CD4-positive, alpha-beta T cell treated with Interleukin-6 at 100 ng/mL for 8 hours (primary cell): Measurements from ENCODE around the gene CALM1.

ENCODE experiments used
- DNase-seq: peaks from one replicate; pipeline ENCODE4 v3.0.0-alpha.2; 2020; ENCODE audit warnings: mixed read lengths, low spot score

Gene CALM1

DNA sequence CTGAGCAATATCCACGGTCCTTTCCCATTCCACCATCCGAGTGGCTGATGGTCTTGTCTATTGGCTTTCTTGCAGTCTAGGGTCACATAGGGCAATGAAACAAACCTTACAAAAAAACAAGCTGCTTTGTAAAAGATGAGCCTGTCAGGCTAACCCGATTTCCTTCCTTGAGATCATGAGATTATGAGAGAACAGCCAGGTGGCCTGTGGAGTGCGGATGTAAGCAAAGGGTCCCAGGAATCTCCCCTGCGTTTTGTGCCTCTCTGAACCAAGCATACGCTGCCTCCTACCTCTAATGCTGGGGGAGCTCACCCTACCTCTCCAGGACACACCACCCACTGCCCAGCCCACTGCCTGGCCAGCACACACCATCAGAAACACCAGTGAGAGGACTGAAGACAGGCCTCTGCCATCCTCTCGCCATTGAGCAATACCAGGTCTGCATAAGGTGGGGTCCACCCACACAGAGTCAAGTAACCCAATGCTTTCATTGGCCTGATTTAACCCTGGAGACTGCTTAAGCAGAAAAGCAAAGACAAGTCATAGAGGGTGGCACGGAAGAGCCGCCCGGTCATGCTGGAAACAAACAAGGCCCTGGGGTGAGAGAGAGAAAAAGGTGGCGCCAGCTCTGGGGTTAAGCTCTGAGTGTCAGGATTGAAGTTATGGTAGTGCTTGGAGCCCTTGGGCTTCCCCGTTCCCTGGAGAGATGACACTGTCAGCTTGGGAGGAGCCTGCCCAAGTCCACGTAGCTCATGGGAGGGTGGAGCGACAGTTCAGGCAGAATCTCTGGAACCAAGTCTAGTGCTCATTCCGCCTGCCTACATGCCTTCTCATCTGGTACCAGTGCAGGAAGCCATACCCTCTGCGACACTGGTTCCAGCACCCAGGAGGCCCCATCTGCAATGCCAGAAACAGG is 46.6 kb downstream of the CALM1 start:
- DNase-seq = no peak

DNA sequence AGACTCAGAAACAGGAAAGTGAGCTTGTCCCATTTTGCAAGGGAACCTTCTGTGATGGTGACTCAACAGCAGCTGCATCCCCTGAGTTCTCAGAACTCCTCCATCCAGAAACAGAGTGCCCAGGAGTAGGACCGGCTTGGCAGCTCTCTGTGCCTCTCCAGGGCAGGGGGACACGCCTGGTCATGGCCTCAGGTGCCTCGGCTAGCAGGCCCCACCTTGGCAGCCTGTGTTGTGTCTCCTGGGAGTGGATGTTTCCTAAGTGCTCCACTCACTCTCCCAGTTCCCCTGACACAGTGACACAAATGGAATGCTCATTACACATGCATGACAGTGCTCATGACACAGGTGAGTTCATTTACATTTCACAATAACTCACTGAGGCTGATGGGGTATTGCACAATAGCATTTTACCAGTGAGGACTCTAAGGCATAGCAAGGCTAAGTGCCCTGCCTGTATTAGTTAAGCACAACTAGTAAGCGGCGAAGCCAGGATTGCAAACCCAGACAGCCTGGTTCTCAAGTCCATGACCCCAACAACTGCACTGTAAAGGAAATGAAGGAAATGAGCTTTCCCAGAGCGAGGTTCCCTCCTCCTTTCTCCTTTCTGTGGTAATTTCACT is 47.4 kb downstream of the CALM1 start:
- no peak for DNase-seq

DNA sequence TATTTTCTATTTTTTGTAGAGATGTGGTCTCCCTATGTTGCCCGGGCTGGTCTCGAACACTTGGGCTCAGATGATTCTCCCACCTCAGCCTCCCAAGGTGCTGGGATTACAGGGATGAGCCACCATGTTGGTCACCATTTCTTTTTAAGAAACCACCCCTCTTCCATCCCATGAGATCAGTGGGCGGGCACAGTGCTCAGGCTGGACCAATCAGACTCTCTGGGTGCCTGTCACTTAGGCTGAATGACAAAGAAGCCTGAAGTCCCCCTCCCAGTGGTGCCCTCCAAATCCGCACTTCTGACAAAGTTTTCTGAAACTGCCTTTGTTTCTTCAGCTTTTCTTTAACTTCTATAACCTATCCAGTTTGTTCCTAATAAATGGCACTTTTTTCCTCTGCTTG is 48.2 kb downstream of the CALM1 start:
- no peak for DNase-seq

DNA sequence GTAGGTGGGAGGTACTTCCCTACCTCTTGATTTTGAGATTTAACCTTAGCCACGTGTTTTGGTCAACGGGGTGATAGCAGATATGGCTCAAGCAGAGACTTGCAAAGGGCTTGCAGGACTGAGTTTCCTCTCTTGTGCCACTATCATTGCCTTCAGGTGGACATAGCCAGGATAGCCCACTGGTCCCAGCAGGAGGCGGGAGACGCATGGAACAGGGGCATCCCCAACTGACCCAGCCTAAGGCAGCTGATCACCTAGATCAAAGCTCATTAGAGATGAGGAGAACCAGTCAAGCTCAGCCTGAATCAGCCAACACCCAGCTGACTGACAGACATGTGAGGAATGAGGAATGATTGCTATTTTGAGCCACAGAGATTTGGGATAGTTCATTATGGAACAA is 49.6 kb downstream of the CALM1 start:
- DNase-seq = no peak

DNA sequence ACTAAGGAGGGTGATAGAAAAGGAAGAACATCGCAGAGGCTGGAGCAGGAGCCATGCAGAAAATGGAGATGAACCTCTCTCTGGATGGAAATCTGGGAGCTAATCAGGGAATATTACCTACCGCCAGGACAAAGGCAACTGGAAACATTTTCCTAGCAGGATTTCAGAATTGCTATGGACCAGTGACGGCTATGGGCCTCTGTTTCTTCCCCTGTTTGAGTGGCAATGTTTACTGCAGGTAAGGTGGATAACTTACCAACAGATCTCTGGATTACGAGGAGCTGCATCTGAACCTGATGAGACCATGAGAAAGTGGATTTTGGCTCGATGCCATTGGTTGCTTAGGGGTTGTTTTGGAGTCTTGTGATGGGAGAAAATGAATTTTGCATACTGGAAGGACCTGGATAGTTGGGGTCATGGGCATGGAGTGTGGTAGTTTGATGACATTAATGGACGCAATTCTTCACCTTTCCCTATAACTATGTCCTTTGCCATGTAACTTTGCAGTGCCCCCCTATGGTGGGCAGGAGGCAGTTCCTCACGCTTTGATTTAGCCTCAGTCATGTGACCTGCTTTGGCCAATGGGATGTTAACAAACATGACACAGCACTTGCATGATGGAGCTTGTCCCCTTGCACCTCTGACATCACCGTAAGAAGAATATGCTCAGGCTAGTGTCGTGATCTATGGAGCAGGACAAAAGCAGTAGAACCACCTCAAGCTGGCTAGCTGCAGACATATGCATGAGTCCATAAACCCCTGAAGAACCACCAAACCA is 51.1 kb downstream of the CALM1 start:
- no peak for DNase-seq

DNA sequence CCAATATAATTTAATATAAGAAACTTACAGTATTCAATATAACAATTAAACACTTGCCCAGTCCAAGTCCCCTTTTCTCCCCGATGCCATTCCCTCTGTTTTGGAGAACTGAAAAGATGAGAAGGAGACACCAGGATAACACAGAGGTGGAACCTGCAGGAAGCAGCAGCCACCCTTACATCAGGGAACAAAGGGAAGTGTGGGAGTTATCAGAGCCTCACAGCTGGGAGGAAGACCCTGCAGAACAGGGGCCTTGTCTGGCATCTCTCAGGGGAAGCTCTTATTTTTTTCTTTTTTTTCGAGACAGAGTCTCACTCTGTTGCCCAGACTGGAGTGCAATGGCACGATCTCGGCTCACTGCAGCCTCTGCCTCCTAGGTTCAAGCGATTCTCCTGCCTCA is 52.6 kb downstream of the CALM1 start:
- DNase-seq = no peak

DNA sequence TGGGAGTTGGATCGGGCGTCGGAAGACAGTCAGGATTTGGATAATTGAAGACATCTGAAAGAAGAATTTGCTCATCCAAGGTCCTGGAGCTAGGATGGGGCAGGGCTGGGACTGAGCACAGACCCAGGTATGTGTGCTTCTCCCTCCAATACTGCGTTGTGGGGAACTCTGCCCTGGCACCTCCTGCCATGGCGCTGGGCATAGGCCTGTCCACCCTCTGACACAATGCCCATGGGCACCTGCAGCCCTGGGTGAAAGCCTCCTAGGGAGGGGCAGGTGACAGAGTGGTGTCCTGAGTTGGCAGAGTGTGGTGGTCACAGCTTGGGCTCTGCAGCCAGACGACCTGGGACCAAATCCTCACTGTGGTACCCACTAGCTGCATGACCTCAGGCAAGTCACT is 53.3 kb downstream of the CALM1 start:
- no peak for DNase-seq

DNA sequence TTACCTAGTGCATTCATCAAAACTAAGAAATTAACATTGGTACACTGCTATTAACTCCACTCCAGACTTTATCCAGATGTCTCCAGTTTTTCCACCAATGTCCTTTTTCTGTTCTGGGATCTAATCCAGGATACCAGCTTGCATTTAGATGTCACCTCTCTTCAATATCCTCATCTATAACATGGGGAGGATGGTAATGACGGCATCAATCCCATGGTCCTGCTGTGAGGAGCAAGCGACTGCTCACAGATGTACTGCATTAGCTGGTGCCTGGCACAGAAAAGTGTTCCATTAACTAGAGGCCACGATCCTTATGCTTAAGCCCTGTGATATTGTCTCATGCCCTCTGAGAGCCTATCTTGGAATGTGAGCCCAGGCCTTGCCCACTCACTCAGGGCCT is 53.8 kb downstream of the CALM1 start:
- DNase-seq = no peak

DNA sequence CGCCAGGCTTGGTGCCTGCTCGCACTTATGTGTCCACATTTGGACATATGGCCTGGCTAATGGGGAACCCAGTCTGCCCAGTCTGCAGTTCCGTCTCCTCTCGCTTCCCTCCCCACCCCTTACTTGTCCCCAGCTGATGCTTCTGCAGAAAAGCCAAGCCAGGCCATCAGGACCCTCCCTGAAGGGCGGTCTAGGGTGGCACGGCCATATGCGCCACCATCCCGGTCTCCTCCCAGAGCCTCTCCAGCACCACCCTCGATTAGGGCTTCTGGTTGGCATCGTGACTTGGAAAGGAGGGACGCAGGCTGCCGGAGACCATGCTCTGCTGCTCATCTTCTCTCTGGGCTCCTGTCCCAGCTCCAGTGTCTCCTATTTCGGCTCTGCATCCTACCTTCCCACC is 54.6 kb downstream of the CALM1 start:
- DNase-seq = no peak

DNA sequence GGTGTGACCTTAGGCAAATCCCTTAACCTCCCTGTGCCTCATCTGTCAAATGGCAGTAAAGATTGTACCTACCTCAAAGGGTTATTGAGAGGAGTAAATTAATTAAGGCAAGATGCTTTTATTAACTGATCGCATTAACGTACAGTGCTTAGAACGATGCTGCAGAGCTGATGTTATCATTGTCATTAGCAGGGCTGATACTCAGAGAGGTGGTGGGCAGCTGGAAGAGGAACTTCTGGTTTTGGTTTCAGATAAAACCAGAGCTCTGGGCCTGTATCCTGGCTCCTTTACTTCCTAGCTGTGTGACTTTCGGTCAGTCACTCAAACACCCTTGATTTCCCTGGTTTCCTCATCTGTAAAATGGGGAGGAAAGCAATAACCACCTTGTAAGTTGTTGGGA is 55.1 kb downstream of the CALM1 start:
- no peak for DNase-seq

DNA sequence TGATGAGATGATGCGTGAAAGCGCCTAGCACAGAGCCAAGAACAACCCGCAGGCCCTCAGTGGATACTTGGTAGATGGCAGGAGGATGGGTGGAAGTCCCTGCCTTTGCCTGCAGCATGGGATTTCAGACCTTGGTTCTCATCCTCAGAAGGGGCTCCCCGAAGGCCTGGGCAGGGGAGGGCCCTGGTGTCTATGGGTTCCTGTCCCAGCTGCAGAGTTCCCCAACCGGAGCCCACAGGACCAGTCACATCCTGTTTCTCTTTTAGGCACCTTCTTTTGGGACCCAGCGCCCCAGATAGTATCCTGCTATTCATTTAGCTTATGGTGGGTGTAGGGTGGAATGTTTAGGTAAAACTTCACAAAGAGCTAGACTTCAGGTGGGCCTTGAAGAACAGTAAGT is 55.5 kb downstream of the CALM1 start:
- no peak for DNase-seq

DNA sequence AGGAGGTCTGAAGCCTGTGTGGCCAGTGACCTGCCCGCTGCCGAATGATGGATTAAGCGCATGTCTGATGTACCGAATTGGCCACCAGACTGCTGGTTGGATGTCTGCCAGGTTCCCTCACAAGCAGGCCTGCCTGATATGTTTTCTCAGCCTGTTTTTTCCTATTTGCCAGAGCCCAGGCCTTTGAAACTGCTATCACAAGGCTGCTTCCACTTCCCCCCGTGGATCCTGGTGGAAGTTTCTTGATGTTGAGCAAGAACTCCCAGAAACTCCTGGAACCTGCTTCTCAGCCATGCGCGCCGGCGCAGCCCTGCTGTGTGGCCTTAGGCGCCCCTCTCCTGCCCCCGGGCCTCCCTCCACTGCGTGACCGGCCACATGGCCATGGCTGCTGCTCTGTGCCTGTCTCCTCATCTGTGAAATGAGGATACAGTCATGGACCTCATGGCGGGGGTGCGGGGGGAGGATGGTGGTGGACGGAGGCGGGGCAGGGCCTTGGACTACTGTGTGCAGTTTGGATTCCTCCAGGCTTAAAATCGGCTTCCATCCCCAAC is 56.6 kb downstream of the CALM1 start:
- DNase-seq = no peak

DNA sequence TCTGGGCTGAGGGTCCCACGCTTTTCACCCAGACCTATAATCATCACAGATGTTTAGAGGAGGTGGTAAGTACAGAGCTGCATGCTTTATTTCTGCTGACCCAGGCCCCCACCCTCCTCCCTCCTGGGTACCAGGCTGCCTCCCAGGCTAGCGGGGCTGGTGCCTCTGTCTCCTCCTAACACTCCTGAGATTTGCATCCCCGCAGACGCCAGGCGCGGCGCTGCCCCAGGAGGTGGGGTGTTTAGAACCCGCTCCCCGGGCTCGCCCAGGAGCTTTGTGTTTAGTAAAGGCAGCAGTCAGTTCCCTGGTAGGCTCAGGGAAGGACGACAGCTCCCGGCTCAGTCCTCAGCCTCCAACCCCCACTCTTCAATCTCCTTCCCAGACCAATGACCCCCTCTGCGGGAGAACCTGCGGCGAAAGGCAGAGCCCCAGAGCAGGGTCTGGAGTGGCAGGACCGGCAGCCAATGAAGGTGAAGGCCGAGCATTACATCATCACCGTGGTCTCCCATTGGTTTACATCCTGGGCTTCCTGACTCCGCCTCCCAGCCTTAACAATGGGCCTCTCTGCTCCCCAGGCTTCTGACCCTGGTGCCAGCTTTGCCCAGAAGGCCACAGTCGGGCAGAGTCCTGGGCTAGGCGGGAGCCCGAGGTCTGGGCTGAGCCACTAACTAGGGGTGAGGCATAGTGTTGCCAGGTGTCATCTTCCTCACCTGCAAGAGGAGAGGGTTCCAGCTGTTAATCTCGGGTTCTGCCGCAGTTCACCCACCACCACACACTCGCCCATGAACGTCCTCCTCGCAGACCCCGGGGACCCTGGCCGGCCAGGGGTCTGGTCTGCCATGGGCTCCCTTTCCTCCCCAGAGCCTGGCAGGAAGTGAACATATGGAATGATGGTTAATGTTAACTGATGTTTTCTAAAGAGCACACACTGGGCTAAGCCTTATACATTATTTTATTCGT is 57.5 kb downstream of the CALM1 start:
- no peak for DNase-seq

DNA sequence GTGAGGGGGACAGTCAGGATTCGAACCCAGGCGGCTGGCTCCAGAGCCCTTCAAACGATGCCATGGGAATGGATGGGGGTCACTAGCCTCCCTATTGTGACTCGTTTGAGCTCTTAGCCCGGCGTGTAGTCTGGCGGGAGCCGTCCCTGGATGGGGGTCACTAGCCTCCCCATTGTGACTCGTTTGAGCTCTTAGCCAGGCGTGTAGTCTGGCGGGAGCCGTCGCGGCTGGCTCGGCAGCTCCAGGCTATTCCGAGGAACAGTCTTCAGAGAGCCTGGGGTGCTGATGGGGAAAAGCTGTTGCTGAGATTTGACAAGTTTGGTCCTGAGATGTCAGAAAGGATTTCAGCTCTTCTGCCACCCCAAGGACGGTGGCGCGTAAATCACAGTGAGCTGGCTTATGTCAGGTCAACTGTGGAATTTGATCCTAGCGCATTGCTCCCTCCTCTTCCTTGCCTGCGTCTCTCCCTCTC is 58.3 kb downstream of the CALM1 start:
- no peak for DNase-seq

DNA sequence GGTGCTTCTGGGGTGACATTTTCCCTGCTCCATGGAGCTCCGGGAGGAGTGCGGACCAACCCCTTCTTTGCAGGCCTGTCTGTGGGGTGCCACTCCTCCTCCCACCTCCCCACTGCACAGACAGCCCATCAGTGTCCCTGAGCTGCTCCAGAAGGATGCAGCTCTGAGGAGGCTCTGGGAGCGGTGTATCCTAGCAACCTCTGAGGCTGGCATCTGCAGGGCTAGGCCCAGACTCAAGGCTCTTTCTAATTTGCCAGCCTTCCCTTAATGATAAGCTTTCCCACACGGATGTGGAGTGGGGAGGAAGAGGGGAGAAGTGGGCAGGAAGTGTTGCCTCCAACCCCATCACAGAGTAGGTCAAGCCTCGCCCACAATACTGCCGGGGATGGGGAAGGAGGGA is 59.7 kb downstream of the CALM1 start:
- no peak for DNase-seq

DNA sequence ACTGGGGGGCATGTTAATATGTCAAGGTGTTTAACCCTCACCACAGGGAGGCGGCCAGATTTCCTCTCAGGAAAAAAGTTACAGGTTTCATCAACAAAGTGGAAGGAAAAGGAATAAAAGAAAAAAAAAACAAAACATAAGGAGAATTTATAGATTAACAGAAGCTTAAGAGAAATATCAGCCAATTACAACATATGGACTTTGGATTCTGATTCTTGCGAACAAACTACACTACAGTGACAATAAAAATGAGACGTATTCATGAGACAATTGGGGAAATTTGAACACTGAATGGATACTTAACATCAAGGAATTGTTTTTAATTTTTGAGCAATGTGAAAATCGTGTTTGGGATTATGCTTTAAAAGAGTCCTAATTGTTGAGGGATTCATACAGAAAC is 60.4 kb downstream of the CALM1 start:
- DNase-seq = no peak
